NT2/D1 (cell line): Measurements from ENCODE around the gene DDI2.

Source experiments
- DNase-seq: peaks from one replicate; pipeline ENCODE4 v3.0.0-alpha.2; 2011; ENCODE audit warnings: low read depth, low spot score
- H3K27me3 ChIP-seq: 2 replicates; pipeline ENCODE4 v1.6.0; 2011; ENCODE audit warnings: mild to moderate bottlenecking; ENCODE audit not compliant: insufficient read length, insufficient read depth
- H3K36me3 ChIP-seq: 2 replicates; pipeline ENCODE4 v1.6.1; 2011; ENCODE audit warnings: mild to moderate bottlenecking, low read length, mixed read lengths; ENCODE audit not compliant: insufficient read depth, insufficient read length
- H3K4me1 ChIP-seq: 2 replicates; pipeline ENCODE4 v1.5.1; 2011; ENCODE audit not compliant: insufficient read depth, insufficient read length
- H3K4me3 ChIP-seq: 2 replicates; pipeline ENCODE4 v1.5.1; 2011; ENCODE audit warnings: low read depth; ENCODE audit not compliant: insufficient read length
- H3K9ac ChIP-seq: 2 replicates; pipeline ENCODE4 v1.6.0; 2011; ENCODE audit warnings: low read depth; ENCODE audit not compliant: insufficient read length
- H3K9me3 ChIP-seq: 2 replicates; pipeline ENCODE4 v1.5.1; 2011; ENCODE audit warnings: mild to moderate bottlenecking, low read length; ENCODE audit not compliant: insufficient read depth
- SUZ12 ChIP-seq: IDR thresholded peaks from 2 replicates; pipeline ENCODE4 v1.6.1; 2011; ENCODE audit not compliant: insufficient read length, insufficient read depth; ENCODE audit errors: extremely low read depth
- YY1 ChIP-seq: IDR thresholded peaks from 2 replicates; pipeline ENCODE4 v1.6.1; 2011; ENCODE audit not compliant: insufficient read length, insufficient read depth
- ZNF274 ChIP-seq: IDR thresholded peaks from 2 replicates; pipeline ENCODE4 v1.6.1; 2011; ENCODE audit warnings: mild to moderate bottlenecking, low read depth, low read length

The DDI2 gene

DNA sequence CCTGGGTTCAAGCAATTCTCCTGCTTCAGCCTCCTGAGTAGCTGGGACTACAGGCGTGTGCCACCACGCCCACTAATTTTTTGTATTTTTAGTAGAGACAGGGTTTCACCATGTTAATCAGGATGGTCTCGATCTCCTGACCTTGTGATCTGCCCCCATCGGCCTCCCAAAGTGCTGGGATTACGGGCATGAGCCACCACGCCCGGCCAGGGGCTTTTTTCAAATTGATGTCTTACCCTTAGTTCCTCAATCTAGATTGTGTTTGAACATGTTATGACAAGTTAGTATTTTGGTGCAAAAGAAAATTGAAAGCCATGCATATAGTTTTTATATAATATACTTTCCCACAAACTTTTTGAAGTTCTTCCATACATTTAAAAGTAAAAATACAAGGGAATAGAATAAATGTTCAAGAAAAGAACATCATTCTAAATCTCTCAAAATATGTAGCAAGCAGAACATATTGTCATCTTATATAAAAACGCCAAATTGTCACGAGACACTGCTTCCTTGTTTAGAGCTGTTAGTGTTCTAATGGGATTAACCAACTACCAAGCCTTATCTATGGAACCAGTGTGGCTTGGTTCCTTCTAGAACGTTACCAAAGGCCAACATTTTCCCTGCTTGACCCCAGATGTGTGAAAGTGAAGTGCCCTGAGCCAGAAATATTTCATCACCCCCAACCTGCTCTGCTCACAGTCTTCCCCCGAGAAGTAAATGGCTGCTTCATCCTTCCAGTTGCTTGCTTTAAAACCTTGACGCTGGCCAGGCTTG lies 57.3 kb downstream of the DDI2 start:
- H3K36me3 ChIP-seq: no peaks in the 10 kb centered on the region
- no peaks in the 10 kb centered on the region for H3K27me3 ChIP-seq
- DNase-seq: no peak
- no peak overlapping the region for H3K4me3 ChIP-seq
- TF ChIP-seq SUZ12 (no peak), ZNF274 (no peak), YY1 (no peak)
- no peaks in the 10 kb centered on the region for H3K4me1 ChIP-seq
- H3K9me3 ChIP-seq: peaks cover 30% of the 10 kb centered on the region
- H3K9ac ChIP-seq: no peak overlapping the region

DNA sequence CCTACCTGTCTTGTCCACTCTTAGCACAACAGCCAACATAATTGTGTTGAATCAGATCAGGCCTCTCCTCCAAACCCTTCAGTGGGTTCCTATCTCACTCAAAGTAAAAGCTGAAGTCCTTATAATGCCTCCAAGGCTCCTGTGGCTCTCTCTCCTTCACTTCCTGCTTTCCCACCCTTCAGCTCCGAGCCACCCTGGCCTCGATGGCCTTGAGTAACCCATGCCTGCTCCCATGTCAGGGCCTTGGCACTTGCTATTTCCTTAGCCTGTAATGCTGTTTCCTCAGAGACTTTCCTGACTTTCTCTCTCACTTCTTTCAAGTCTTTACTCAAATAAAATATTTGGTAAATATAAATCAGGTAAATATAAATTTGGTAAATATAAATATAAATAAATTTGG lies 58.8 kb downstream of the DDI2 start:
- DNase-seq: no peak
- Histone ChIP-seq H3K9me3 (peaks cover 30% of the 10 kb centered on the region), H3K27me3 (no peaks in the 10 kb centered on the region), H3K4me3 (no peak overlapping the region), H3K4me1 (no peaks in the 10 kb centered on the region), H3K9ac (no peak overlapping the region), H3K36me3 (no peaks in the 10 kb centered on the region)
- TF ChIP-seq SUZ12: no peak
- no peak for TF ChIP-seq YY1
- TF ChIP-seq ZNF274: no peak

DNA sequence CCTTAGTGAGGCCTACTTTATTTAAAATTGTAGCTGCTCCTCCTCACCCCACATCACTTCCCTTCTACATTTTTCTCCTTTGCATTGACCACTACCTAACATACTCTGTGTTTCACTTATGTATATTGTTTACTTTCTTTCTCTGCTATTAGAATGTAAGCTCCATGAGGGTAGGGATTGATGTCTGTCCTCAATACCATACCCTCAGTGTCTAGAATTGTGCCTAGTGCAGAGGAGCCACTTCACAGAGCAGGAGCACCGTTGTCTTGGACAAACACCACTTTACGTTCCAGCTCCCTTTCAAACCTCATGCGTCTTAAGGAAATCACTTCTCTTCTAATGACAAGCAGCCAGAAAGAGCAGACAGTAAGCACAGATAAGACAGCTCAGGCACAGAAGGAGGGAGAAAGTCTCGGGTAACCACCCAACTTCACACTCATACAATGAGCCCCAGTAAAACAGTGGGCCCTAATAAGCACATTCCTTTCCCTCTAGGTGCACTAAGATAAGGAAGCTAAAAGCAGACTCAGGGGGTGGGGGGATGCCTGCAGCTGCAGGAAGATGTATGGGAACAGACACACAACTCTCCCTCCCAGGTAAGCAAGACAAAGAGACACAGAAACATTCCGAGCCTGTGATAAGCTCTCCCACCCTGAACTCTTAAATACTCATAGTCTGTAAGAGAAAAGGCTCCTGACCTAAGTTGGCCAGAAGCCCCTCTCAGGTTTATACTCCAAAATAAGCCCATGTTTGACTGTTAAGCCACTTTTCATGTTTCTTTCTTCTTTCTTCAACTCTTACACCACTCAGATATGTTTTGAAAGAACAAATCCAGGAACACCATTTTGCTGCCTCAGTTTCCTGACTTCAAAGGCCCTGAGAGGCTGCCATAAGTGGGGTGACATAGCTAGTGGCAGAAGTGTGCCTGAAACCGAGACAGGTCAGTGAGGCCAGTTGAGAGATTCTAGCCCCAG lies 59.7 kb downstream of the DDI2 start:
- no peaks in the 10 kb centered on the region for H3K36me3 ChIP-seq
- H3K4me1 ChIP-seq: peaks cover 5% of the 10 kb centered on the region
- TF ChIP-seq ZNF274 (no peak), SUZ12 (no peak), YY1 (no peak)
- no peak overlapping the region for H3K9ac ChIP-seq
- no peaks in the 10 kb centered on the region for H3K27me3 ChIP-seq
- no peak overlapping the region for H3K4me3 ChIP-seq
- DNase-seq: no peak
- H3K9me3 ChIP-seq: peaks cover 30% of the 10 kb centered on the region

DNA sequence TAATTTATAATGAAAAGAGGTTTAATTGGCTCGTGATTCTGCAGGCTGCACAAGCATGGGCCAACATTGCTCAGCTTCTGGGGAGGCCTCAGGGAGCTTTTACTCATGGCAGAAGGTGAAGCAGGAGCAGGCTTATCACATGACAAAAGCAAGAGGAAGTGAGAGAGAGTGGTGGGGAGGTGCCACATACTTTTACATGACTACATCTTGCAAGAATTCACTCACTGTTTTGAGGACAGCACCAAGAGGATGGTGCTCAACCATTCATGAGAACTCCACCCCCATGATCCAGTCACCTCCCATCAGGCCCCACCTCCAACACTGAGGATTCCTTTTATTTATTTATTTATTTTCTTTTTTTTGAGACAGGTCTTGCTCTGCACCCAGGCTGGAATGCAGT lies 61.3 kb downstream of the DDI2 start:
- DNase-seq: no peak
- H3K27me3 ChIP-seq: no peaks in the 10 kb centered on the region
- no peak overlapping the region for H3K4me3 ChIP-seq
- H3K9me3 ChIP-seq: peaks cover 30% of the 10 kb centered on the region
- no peaks in the 10 kb centered on the region for H3K36me3 ChIP-seq
- no peak overlapping the region for H3K9ac ChIP-seq
- no peak for TF ChIP-seq SUZ12
- TF ChIP-seq ZNF274: no peak
- TF ChIP-seq YY1: no peak
- peaks cover 5% of the 10 kb centered on the region for H3K4me1 ChIP-seq

DNA sequence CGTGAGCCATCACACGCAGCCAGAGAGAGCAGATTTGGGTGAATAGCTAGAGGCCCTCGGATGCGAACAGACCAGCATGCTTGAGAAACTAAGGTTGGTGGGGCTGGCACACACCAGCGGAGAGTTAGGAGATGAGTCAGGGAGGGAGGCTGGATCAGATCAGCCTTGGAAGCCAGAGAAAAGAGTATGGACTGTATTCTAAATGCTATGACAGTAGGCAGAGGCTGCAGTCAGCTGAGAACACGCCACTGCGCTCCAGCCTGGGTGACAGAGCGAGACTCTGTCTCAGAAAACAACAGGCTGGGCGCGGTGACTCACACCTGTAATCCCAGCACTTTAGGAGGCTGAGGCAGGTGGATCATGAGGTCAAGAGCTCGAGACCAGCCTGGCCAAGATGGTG lies 62.9 kb downstream of the DDI2 start:
- Histone ChIP-seq H3K4me3 (no peak overlapping the region), H3K9me3 (peaks cover 30% of the 10 kb centered on the region), H3K36me3 (no peaks in the 10 kb centered on the region), H3K9ac (no peak overlapping the region), H3K4me1 (peaks cover 5% of the 10 kb centered on the region), H3K27me3 (no peaks in the 10 kb centered on the region)
- no peak for DNase-seq
- TF ChIP-seq ZNF274 (no peak), SUZ12 (no peak), YY1 (no peak)

DNA sequence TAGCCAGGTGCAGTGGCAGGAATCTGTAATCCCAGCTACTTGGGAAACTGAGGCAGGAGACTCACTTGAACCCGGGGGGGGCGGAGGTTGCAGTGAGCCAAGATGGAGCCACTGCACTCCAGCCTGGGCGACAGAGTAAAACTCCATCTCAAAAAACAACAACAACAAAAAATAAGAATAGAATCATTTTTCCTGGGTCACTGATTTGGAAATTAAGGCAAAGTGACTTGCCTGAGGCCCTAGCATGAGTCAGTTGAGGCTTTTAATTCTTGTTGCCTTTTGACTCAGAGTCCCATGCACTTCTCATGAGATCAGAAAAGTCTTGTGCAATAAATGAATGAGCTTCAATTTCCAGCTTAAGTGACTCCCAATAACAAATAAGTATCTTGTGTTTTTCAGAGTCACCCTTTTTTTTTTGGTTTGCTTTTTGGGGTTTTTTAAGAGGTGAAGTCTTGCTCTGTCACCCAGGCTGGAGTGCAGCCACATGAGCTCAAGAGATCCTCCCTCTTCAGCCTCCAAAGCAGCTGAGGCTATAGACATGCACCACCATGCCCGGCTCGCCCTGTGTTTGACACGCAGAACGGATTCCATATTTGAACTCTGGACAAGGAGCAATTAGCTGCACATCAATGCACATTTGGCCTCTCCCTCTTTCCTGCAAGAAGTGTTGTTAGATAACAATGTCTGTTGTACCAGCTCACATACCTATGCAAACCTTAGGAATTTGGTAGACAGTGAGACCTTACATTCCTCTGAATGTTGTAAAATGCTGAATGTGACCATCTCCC lies 63.5 kb downstream of the DDI2 start:
- H3K9ac ChIP-seq: no peak overlapping the region
- no peak for DNase-seq
- peaks cover 5% of the 10 kb centered on the region for H3K4me1 ChIP-seq

More for the DNA sequence above, 63.5 kb downstream of the DDI2 start:
- Histone ChIP-seq H3K36me3 (no peaks in the 10 kb centered on the region), H3K4me3 (no peak overlapping the region), H3K27me3 (no peaks in the 10 kb centered on the region), H3K9me3 (peaks cover 30% of the 10 kb centered on the region)
- no peak for TF ChIP-seq SUZ12
- TF ChIP-seq ZNF274: no peak
- no peak for TF ChIP-seq YY1
